DOHH2 (cell line): ENCODE measurements around the gene XIRP2.

Experiments
- CTCF ChIP-seq: fragments of 200-600 bp; sonication (generic); IDR thresholded peaks from one replicate; pipeline ENCODE4 v1.5.1; 2014; ENCODE audit warnings: antibody characterized with exemption, mild to moderate bottlenecking, low read depth, low read length; ENCODE audit not compliant: poor library complexity, severe bottlenecking
- EZH2phosphoT487 ChIP-seq: fragments of 200-600 bp; sonication (generic); IDR thresholded peaks from 2 replicates; pipeline ENCODE4 v1.6.1; 2017; ENCODE audit warnings: borderline replicate concordance, mild to moderate bottlenecking, antibody characterized with exemption, low read length, moderate library complexity, mixed read lengths

- TF ChIP-seq CTCF = no peak
- no peak for TF ChIP-seq EZH2phosphoT487
These were observed 321.5 kb downstream of the XIRP2 start for GRCh38 chr2:167209784-167210183.
